Peyer's patch (tissue), 4 donors: Measurements from ENCODE around the gene TACC2.

Source experiments
- POLR2A ChIP-seq, 2 donors: fragments of 450-650 bp; IDR thresholded peaks; one replicate each; pipeline ENCODE4 v1.5.1; 2017; ENCODE audit warnings: antibody characterized with exemption in 2 of 2, mild to moderate bottlenecking in 2 of 2, moderate library complexity in 2 of 2
- TF ChIP-seq, protein P1 (sequence below), 6 experiments: fragments of 450-650 bp in 4 of 6; fragments of 200-600 bp in 2 of 6; sonication (generic) in 1 of 6; IDR thresholded peaks; one replicate each; pipeline ENCODE4 v1.5.1; 2017 to 2019; ENCODE audit warnings: antibody characterized with exemption in 6 of 6, mild to moderate bottlenecking in 3 of 6, moderate library complexity in 1 of 6

- TF ChIP-seq, protein P1, sequence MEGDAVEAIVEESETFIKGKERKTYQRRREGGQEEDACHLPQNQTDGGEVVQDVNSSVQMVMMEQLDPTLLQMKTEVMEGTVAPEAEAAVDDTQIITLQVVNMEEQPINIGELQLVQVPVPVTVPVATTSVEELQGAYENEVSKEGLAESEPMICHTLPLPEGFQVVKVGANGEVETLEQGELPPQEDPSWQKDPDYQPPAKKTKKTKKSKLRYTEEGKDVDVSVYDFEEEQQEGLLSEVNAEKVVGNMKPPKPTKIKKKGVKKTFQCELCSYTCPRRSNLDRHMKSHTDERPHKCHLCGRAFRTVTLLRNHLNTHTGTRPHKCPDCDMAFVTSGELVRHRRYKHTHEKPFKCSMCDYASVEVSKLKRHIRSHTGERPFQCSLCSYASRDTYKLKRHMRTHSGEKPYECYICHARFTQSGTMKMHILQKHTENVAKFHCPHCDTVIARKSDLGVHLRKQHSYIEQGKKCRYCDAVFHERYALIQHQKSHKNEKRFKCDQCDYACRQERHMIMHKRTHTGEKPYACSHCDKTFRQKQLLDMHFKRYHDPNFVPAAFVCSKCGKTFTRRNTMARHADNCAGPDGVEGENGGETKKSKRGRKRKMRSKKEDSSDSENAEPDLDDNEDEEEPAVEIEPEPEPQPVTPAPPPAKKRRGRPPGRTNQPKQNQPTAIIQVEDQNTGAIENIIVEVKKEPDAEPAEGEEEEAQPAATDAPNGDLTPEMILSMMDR (IDR thresholded peaks at IDR 0.05), result peak in 3 of 6 experiments; percentile 19 to 30 (median 26)
- no peak for TF ChIP-seq POLR2A (IDR thresholded peaks at IDR 0.05)
Observed at GRCh38 chr10:122162671-122163173, 173.8 kb downstream of the TACC2 start.
